IPS-NIHi11 (cell line): ENCODE measurements around the gene LPP.

Experiments used
- DNase-seq: peaks from one replicate; pipeline ENCODE4 v3.0.0; 2012; ENCODE audit warnings: mixed read lengths, low spot score

LPP gene

GRCh38 chr3:188198001-188198400 lies 44.0 kb downstream of the LPP start:
- DNase-seq, result no peak

- DNase-seq, result no peak
Observed at GRCh38 chr3:188198760-188199327, 44.9 kb downstream of the LPP start.

- no peak for DNase-seq
Observed at GRCh38 chr3:188199386-188199785, 45.4 kb downstream of the LPP start.

- no peak for DNase-seq
Observed at GRCh38 chr3:188200481-188200880, 46.5 kb downstream of the LPP start.

GRCh38 chr3:188202358-188203138 lies 48.6 kb downstream of the LPP start:
- DNase-seq, result peak; percentile 35

- DNase-seq, result no peak
Observed at GRCh38 chr3:188204526-188204925, 50.6 kb downstream of the LPP start.

- no peak for DNase-seq
Observed at GRCh38 chr3:188205992-188206416, 52.0 kb downstream of the LPP start.

- no peak for DNase-seq
Observed at GRCh38 chr3:188206787-188207186, 52.8 kb downstream of the LPP start.

GRCh38 chr3:188207941-188208515 lies 54.1 kb downstream of the LPP start:
- DNase-seq, result peak; percentile 53

- no peak for DNase-seq
Observed at GRCh38 chr3:188208516-188208981, 54.6 kb downstream of the LPP start.

- DNase-seq, result no peak
Observed at GRCh38 chr3:188209034-188209433, 55.1 kb downstream of the LPP start.

- DNase-seq, result no peak
Observed at GRCh38 chr3:188209740-188210139, 55.8 kb downstream of the LPP start.

- no peak for DNase-seq
Observed at GRCh38 chr3:188211476-188211875, 57.5 kb downstream of the LPP start.

- DNase-seq, result peak; percentile 76
Observed at GRCh38 chr3:188212308-188212969, 58.5 kb downstream of the LPP start.

- DNase-seq, result no peak
Observed at GRCh38 chr3:188214442-188214841, 60.5 kb downstream of the LPP start.

- DNase-seq, result no peak
Observed at GRCh38 chr3:188215129-188215528, 61.2 kb downstream of the LPP start.

GRCh38 chr3:188217011-188217463 lies 63.1 kb downstream of the LPP start:
- DNase-seq, result no peak

- no peak for DNase-seq
Observed at GRCh38 chr3:188217726-188218125, 63.8 kb downstream of the LPP start.

GRCh38 chr3:188218603-188219002 lies 64.6 kb downstream of the LPP start:
- no peak for DNase-seq

- DNase-seq, result no peak
Observed at GRCh38 chr3:188219147-188219546, 65.2 kb downstream of the LPP start.

- no peak for DNase-seq
Observed at GRCh38 chr3:188220097-188220788, 66.3 kb downstream of the LPP start.
